SKM-1 (cell line): ENCODE measurements around the gene ARHGAP12.
A peak's percentile ranks its signal among the peaks of the same experiment; 100 is the strongest.
"Not testable (repeated sequence)": the region's sequence is repeated elsewhere in the genome, so short reads cannot be mapped to it uniquely, and the experiment has no call there.

Source experiments
- DNase-seq: peaks from one replicate; lab custom pipeline; 2025; ENCODE audit not compliant: unreplicated experiment; lab: John Stamatoyannopoulos, UW

The ARHGAP12 gene

GRCh38 chr10:31773749-31774298, 154.8 kb downstream of the ARHGAP12 start:
- DNase-seq = no peak

- DNase-seq = no peak
Observed at GRCh38 chr10:31771331-31771831, 157.2 kb downstream of the ARHGAP12 start.

- no peak for DNase-seq
Observed at GRCh38 chr10:31770307-31770902, 158.2 kb downstream of the ARHGAP12 start.

- no peak for DNase-seq
Observed at GRCh38 chr10:31769564-31769963, 159.1 kb downstream of the ARHGAP12 start.

- not testable (repeated sequence) for DNase-seq
Observed at GRCh38 chr10:31768935-31769334, 159.7 kb downstream of the ARHGAP12 start.

GRCh38 chr10:31768467-31768866, 160.2 kb downstream of the ARHGAP12 start:
- no peak for DNase-seq

GRCh38 chr10:31765541-31765940, 163.1 kb downstream of the ARHGAP12 start:
- no peak for DNase-seq

- no peak for DNase-seq
Observed at GRCh38 chr10:31762316-31762715, 166.3 kb downstream of the ARHGAP12 start.

GRCh38 chr10:31761156-31761555, 167.5 kb downstream of the ARHGAP12 start:
- DNase-seq = no peak

GRCh38 chr10:31760674-31761081, 168.0 kb downstream of the ARHGAP12 start:
- DNase-seq = no peak

GRCh38 chr10:31759799-31760626, 168.6 kb downstream of the ARHGAP12 start:
- DNase-seq = peak; percentile 33

GRCh38 chr10:31759124-31759798, 169.4 kb downstream of the ARHGAP12 start:
- DNase-seq = no peak

GRCh38 chr10:31758495-31758894, 170.1 kb downstream of the ARHGAP12 start:
- no peak for DNase-seq

GRCh38 chr10:31757831-31758230, 170.8 kb downstream of the ARHGAP12 start:
- DNase-seq = no peak

- DNase-seq = no peak
Observed at GRCh38 chr10:31757386-31757791, 171.2 kb downstream of the ARHGAP12 start.

- DNase-seq = peak; percentile 14
Observed at GRCh38 chr10:31756729-31757110, 171.9 kb downstream of the ARHGAP12 start.

- no peak for DNase-seq
Observed at GRCh38 chr10:31756101-31756728, 172.4 kb downstream of the ARHGAP12 start.
